ENCODE results near the gene AHCTF1. TPM values are rescaled to one million over a fixed set of nuclear protein-coding genes. Genes with fewer than 3 reads are reported as not detected.
A peak's percentile ranks its signal among the peaks of the same experiment; 100 is the strongest.

The AHCTF1 gene
- polyA plus RNA-seq, 1 experiment, result 18.1 TPM

DNA sequence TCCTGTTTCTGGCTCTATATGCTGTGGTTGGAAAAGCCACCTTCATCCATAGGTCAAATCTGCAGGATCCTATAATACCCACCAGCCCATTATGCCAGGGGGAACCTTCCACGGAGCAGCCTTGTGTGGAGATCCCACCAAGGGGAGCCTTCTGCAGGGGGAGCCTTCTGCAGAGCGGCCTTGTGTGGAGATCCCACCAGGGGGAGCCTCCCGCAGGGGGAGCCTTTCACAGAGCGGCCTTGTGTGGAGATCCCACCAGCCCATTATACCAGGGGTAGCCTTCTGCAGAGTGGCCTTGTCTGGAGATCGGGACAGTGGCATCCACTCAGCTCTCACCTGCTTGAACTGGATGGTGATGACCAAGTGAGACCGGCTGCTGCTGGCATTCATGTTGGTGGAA, 122.3 kb downstream of the AHCTF1 start:
- Histone ChIP-seq H3K9me3 (ENCODE audit: control insufficient read depth, insufficient read depth, low read length) (no peaks in the 10 kb centered on the region), H3K4me3 (ENCODE audit: low read depth, low read length) (no peak overlapping the region), H3K27me3 (ENCODE audit: control insufficient read depth, insufficient read depth, low read length) (peaks cover 4% of the 10 kb centered on the region), H3K27ac (ENCODE audit: low read depth, low read length) (no peak overlapping the region)
- ChIA-PET POLR2A (no interaction called here), CTCF (no interaction called here)
- TF ChIP-seq, protein P1, sequence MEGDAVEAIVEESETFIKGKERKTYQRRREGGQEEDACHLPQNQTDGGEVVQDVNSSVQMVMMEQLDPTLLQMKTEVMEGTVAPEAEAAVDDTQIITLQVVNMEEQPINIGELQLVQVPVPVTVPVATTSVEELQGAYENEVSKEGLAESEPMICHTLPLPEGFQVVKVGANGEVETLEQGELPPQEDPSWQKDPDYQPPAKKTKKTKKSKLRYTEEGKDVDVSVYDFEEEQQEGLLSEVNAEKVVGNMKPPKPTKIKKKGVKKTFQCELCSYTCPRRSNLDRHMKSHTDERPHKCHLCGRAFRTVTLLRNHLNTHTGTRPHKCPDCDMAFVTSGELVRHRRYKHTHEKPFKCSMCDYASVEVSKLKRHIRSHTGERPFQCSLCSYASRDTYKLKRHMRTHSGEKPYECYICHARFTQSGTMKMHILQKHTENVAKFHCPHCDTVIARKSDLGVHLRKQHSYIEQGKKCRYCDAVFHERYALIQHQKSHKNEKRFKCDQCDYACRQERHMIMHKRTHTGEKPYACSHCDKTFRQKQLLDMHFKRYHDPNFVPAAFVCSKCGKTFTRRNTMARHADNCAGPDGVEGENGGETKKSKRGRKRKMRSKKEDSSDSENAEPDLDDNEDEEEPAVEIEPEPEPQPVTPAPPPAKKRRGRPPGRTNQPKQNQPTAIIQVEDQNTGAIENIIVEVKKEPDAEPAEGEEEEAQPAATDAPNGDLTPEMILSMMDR (IDR thresholded peaks at IDR 0.05; ENCODE audit: low read depth, low read length), result peak; percentile 8; the same call in 1 of the 2 replicates
- DNase-seq (ENCODE audit: low read depth, low spot score), result no peak

DNA sequence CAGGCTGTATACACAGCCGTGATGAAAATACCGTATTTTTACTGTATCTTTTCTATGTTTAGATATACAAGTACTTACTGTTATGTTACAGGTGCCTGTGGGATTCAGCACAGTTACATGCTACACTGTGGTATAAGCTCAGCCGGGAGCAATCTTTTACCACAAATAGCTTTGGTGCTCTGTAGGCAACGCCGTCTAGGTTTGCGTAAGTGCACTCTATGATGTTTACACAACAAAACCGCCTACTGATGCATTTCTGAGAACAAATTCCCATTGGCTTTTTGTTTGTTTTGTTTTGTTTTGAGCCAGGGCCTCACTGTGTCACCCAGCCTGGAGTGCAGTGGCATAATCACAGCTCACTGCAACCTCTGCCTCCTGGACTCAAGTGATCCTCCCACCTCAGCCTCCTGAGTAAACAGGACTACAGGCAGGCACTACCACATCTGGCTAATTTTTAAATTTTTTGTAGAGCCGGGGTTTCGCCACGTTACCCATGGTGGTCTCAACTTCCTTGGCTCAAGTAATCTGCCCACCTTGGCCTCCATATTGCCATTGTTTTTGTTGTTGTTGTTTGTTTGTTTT, 126.5 kb downstream of the AHCTF1 start:
- POLR2A ChIA-PET, result no interaction called here
- Histone ChIP-seq H3K27ac (ENCODE audit: low read depth, low read length) (no peak overlapping the region), H3K4me3 (ENCODE audit: low read depth, low read length) (no peak overlapping the region), H3K9me3 (ENCODE audit: control insufficient read depth, insufficient read depth, low read length) (peaks cover 3% of the 10 kb centered on the region; the same call in 1 of the 2 replicates), H3K27me3 (ENCODE audit: control insufficient read depth, insufficient read depth, low read length) (peaks cover 2% of the 10 kb centered on the region)
- DNase-seq (ENCODE audit: low read depth, low spot score), result no peak
- TF ChIP-seq, protein P1 (IDR thresholded peaks at IDR 0.05; ENCODE audit: low read depth, low read length), result no peak
- CTCF ChIA-PET, result interaction anchor here (0.5 kb wide), 1 partner anchor 12 kb away, joined by 4 read pairs; no protein-coding TSS in a partner anchor

DNA sequence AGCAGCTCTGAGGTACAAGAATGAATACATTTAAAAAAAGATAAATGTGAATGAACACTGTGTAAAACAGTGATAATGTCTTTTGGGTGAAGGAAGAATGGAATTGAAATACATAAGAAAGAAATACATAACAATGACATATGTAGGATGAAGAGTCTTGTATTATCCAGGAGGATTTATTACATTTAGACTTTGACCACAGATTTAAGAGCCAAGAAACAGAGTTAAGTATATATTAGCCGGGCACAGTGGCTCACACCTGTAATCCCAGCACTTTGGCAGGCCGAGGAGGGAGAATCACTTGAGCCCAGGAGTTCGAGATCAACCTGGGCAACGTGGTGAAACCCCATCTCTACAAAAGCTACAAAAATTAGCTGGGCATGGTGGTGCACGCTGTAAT, 127.9 kb downstream of the AHCTF1 start:
- DNase-seq (ENCODE audit: low read depth, low spot score), result no peak
- ChIA-PET CTCF (no interaction called here), POLR2A (no interaction called here)
- H3K27ac ChIP-seq (ENCODE audit: low read depth, low read length), result no peak overlapping the region
- peaks cover 3% of the 10 kb centered on the region; the same call in 1 of the 2 replicates for H3K9me3 ChIP-seq (ENCODE audit: control insufficient read depth, insufficient read depth, low read length)
- TF ChIP-seq, protein P1 (IDR thresholded peaks at IDR 0.05; ENCODE audit: low read depth, low read length), result no peak
- H3K4me3 ChIP-seq (ENCODE audit: low read depth, low read length), result no peak overlapping the region
- no peaks in the 10 kb centered on the region for H3K27me3 ChIP-seq (ENCODE audit: control insufficient read depth, insufficient read depth, low read length)

DNA sequence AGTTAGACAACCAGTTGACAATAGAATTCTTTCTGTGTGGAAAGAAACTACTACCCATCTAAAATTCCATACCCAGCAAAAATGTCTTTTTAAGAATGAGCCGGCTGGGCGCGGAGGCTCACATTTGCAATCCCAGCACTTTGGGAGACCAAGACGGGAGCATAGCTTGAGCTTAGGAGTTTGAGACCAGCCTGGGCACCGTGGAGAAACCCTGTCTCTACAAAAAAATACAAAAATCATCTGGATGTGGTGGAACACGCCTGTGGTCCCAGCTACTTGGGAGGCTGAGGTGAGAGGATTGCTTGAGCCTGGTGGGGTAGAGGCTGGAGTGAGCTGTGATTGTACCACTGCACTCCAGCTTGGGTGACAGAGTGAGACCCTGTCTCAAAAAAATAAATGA, 128.4 kb downstream of the AHCTF1 start:
- CTCF ChIA-PET, result interaction anchor here (0.7 kb wide), 1 partner anchor 12 kb away, joined by 3 read pairs; no protein-coding TSS in a partner anchor
- DNase-seq (ENCODE audit: low read depth, low spot score), result no peak
- H3K4me3 ChIP-seq (ENCODE audit: low read depth, low read length), result no peak overlapping the region
- H3K9me3 ChIP-seq (ENCODE audit: control insufficient read depth, insufficient read depth, low read length), result peaks cover 3% of the 10 kb centered on the region; the same call in 1 of the 2 replicates
- TF ChIP-seq, protein P1 (IDR thresholded peaks at IDR 0.05; ENCODE audit: low read depth, low read length), result no peak
- no peak overlapping the region for H3K27ac ChIP-seq (ENCODE audit: low read depth, low read length)
- POLR2A ChIA-PET, result no interaction called here
- H3K27me3 ChIP-seq (ENCODE audit: control insufficient read depth, insufficient read depth, low read length), result peaks cover under 1% of the 10 kb centered on the region

DNA sequence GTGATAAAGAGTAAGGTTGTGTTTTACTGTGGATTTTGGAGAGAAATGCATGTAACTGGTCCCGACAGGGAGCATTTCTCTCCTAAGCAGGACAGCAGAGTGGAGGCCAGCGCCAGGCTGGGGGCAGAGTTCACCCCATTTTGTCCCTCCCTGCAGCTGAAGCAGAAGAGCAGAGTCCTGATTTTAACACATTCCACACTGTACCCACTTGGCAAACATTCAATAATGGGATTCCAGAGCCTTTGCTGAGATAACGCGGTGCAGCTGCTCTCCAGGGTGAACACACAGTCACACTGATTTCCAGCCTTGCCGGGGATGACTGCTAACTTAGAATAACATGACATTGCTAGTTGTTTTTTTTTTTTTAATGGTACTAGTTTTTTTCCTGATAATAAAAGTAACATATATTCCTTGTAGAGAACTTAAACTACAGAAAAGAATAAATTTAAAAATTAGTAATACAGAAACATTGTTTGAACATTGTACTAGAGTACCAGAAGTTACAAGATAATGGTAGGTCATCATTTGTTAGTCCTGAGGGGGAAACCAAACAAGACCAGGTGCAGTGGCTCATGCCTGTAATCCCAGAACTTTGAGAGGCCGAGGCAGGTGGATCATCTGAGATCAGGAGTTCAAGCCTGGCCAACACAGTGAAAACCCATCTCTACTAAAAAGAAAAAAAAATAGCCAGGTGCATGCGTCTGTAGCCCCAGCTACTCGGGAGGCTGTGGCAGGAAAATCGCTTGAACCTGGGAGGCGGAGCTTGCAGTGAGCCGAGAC, 130.3 kb downstream of the AHCTF1 start:
- TF ChIP-seq, protein P1 (IDR thresholded peaks at IDR 0.05; ENCODE audit: low read depth, low read length), result no peak
- H3K27ac ChIP-seq (ENCODE audit: low read depth, low read length), result no peak overlapping the region
- H3K27me3 ChIP-seq (ENCODE audit: control insufficient read depth, insufficient read depth, low read length), result peaks cover 6% of the 10 kb centered on the region
- ChIA-PET CTCF (no interaction called here), POLR2A (no interaction called here)
- DNase-seq (ENCODE audit: low read depth, low spot score), result no peak
- peaks cover 3% of the 10 kb centered on the region; the same call in 1 of the 2 replicates for H3K9me3 ChIP-seq (ENCODE audit: control insufficient read depth, insufficient read depth, low read length)
- H3K4me3 ChIP-seq (ENCODE audit: low read depth, low read length), result no peak overlapping the region
